ENCODE data around the gene DPP10.
"Not testable (repeated sequence)": the region's sequence is repeated elsewhere in the genome, so short reads cannot be mapped to it uniquely, and the experiment has no call there.

DPP10 gene

DNA sequence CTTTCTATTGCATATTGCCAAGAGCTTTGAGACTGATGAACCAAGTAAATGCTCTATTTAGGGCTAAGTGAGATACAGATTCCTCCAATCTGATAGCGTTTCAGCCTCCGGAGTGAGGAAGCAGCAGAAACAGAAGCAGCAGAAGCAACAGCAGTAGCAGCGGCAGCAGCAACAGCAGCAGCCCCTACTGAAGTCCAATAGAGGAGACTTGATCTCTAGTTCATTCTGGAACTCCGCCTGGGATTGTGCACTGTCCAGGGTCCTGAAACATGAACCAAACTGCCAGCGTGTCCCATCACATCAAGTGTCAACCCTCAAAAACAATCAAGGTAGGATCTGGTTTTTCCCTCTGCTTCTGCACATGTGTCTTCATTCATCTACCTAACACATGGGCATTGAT is at the start of gene DPP10:
Gene DPP10, plus strand, starts transcription at position 132 of the 400 bp plus-strand sequence.
- no peak for DNase-seq

DNA sequence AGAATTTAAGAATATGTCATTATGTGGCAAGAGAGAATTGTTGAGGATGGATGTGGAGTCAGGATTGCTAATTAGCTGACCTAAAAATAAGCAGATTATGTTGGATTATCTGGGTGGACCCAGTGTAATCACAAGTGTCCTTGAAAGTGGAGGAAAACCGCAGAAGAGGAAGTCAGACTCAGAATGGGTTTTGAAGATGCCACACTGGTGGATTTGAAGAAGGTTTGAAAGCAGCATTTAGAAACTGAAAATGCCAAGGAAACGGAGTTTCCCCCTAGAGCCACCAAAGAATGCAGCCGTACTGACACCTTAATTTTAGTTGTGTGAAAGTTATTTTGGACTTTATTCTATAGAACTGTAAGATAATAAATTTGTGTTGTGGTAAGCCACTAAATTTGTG is 41.6 kb upstream of the DPP10 start:
- DNase-seq: peak; percentile 20

DNA sequence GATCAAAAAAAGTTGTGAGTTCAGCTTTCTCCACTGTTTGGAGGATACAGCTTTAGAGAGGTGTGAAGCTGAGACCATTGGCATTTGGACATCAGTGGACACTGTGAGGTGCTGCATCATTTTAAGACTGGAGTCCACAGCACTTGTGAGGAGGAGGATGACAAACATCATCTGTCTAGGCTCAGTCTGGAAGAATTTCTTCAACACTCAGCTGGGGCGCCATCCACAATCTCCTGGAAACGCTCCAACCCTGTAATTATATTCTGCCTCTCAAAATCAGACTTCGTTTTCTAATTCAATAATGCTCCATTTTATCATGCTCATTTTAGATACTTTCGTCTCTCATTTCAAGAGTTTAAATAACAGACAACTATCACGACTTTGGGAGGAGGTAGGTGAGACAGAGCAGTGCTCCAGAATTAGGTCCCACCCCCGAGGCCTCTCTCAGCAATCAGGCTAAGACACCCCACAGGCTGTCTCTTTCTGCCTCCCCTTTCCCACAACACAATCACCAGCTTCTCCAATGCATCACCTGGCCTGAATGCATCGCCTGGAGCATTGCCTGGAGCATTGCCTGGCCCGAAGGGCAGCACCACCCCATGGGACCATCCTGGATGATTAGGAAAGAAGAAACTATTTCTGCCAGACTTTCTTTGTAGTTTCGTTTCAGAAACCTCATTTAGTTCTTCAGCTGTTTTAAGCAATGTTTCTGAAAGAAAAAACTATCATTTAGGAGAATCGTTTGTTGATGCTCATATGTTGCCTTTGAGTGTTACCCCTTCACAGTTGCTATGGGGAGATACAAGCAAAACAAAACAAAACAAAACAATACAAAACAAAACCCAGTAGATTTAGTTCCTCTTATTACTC is 37.0 kb upstream of the DPP10 start:
- DNase-seq: no peak

DNA sequence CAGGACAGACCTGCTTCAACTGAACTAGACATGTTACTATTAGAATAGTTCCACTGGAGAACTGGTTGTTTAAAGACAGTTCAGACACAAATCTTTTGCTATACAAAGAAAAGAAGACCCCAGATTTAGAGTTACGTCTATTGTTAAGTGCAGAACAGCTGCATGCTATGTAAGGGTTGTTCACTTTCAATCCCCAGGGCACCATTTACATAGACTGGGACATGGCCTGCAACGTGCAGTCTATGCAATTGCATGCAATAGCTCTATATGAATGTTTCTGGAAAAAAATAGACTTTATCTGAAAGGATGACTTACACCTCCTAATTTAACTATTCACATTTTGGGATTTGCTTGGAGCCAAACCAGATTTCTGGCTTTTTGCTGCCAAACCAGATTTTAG is 36.1 kb upstream of the DPP10 start:
- no peak for DNase-seq

DNA sequence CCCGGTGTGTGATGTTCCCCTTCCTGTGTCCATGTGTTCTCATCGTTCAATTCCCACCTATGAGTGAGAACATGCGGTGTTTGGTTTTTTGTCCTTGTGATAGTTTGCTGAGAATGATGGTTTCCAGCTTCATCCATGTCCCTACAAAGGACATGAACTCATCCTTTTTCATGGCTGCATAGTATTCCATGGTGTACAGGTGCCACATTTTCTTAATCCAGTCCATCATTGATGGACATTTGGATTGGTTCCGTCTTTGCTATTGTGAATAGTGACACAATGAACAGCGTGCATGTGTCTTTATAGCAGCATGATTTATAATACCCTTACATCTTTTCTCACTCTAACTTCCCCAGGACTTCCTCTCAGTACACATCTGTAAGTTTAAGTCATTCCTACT is 35.1 kb upstream of the DPP10 start:
- DNase-seq: not testable (repeated sequence)

DNA sequence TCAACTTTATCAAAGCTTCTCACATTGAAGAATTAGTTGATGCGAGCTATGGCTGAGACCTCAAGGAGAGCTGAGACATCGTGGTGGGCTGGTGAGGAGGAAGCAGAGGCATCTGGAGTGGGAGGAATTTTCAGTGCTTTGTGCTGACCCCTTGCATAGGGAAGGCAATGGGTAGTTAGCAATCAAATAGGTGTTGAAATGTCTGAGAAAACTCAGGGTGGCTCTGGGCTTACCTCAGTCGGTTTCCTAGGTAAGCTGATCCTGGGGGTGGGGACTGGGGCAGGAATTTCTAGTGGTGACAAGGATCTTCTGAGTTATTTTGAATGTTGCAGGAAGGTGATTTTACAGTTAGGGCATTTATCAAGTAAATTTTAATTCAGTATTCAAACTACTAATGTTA is 20.7 kb upstream of the DPP10 start:
- no peak for DNase-seq

DNA sequence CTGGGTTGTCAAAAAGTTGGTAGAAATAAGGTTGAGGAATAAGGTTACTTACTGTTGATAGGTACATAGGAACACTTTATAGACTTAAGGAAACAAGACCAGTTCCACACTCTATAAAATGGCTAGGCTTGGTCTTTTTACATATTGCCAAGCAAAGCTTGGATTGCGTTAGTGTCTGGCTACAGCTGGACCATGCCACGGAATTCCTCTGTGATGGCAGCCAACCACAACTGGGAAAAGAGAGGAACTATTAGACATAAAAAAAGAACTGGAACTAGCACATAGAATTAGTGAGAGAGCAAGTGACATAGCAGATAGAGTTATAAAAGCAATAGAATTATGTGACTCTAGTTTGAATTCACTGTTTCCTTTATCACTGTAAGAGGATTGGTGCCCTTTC is 17.7 kb upstream of the DPP10 start:
- DNase-seq: no peak

DNA sequence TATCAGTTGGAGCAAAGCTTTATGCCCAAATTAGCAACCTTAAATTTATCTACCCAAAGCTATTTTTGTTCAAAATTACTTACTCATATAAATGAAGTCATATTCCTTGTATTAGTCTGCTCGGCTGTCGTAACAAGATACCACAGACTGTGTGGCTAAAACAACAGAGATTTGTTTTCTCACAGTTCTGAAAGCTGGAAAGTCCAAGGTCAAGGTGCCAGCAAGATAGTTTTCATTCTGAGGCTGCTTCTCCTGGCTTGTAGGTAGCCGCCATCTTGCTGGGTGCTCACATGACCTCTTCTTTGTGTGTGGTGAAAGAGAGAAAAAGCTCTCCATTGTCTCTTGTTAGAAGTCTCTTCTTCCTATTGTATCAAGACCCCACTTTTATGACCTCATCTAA is 15.7 kb upstream of the DPP10 start:
- no peak for DNase-seq

DNA sequence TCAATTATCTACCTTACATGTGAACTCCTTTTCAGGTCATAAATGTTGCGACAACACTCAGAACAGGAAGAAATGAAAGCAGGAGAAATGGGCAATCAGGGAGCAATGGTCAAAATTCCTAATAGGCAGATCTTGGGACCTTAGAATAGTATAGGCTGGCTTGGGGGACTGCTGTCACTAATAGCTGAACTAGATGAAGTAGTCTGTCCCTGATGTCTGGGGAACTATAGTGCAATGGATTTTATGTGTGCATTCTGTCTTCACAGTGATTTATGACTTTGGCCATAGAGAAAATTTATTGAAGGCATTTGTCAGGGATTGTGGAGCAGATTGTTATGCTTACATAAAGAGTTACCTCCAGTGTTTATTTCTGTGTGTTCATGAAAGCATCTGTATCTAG is 6.1 kb upstream of the DPP10 start:
- no peak for DNase-seq

DNA sequence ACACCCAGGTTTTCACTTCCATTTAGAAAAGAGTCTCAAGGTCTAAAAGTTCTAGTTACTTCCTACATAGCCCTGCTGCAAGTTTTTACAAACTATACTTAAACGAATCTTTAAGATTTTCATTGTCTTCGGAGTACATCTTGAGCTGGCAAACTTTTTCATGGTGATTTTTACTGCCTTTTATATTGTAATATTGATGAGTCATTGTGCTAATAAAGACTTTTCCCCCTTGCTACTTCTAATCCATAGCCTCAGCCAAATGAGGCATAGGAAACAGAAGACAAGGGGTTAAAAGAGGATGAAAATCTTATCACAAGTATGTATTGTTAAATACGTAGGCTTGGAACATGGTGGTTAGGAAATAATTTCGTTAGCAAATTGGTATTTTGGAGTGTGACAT is 4.1 kb downstream of the DPP10 start:
- no peak for DNase-seq

DNA sequence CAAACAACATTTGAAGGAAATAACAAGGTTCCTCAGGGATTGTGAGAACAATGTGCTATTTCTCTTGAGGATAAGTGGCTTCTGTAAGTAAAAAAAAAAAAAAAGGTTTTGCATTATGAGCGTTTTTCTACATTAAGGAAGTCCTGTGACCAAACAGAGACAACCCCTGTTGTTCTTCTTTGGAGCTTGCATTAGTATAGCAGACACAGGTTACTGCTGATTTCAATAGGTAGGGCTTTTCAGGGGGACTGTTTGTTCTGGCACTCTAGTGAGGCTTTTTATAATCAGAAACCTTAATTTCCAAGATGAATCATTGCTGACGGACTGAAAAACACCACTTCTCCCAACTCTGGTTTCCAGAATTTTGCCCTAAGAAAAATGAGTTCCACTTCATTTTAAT is 8.2 kb downstream of the DPP10 start:
- no peak for DNase-seq

DNA sequence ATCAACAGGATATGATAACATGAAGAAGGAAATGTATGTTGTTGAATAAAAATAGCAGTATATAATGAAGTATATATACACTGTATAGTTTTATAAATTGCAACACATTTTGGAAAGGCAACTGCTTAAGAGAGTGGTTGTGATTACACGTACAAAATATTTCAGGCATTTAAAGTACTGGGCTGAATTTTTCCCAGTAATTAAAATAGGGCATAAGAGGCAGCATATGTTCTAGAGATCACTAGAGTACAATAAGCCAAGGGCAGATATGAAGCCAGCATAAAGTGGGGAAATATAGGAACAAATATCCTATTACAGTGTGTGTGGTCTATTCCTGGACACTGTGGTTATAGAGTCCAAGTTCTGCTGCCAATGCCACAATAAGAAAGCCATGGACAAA is 14.1 kb downstream of the DPP10 start:
- DNase-seq: no peak

DNA sequence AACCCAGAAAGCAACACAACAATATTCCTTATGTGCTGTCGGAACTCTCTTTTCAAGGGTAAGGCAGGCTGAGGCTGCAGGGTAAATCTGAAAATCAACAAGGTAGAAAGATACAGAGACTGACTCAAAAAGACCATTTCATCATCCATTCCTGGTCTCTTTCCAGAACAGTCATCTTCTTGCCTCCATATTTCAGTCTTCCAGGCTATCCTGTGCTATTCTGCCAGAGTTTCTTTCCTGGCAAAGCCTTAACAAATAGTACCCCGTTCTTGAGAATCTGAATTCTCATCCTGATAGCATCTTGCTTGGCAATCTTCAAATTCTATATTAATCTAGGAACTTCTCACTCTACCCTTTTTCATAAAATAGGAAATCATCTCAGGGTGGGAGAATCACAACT is 15.5 kb downstream of the DPP10 start:
- no peak for DNase-seq

DNA sequence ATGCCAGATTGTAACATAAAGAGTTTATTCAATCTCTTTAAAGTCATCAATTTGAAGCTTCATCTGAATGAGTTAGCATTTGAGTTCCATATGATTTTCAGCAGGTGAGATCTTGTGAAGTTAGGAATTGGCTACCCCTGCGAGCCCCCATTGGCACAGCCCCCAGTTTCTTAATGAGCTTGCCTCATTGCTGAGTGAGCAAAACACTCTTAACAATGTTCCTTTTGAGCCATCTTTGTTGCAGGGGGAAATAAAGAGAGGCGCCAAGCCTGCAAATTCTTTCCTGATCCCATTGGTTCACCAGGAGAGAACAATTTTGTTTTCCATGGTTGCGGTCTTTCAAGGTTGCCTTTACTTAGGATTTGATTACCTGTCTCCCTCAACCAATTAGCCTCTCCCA is 18.7 kb downstream of the DPP10 start:
- DNase-seq: no peak

DNA sequence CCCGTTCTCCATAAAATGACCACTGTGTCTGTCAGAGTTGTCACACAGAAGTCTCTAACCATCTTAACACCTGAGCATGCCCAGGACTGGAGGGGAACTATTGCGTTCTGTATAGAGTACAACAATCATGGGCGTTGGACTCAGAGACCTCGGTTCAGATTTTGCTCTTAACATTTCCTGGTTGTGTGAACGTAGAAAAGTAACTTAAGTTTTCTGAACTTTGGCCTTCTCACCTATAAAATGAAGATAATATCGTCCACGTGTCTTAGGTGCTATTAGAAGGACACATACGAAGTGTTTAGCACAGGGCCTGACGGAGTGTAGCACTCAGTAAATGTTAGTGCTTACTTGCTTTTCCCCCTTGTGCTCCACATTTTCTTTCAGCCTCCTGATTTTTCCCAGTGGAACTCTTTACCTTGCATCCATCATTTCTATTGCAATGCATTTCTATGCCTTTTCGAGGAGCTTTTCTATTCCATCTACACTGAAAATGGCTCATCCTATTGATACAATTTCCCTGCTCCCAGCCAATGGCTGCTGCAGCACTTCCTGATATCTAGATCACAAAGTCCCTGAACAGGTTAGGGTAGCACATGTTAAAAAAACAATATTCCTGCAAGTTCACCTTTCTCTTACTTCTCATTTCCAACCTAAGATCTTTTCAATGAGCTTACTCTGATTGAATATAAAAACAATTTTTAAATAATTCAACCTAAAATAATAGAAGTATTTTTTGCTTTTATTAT is 22.7 kb downstream of the DPP10 start:
- no peak for DNase-seq

DNA sequence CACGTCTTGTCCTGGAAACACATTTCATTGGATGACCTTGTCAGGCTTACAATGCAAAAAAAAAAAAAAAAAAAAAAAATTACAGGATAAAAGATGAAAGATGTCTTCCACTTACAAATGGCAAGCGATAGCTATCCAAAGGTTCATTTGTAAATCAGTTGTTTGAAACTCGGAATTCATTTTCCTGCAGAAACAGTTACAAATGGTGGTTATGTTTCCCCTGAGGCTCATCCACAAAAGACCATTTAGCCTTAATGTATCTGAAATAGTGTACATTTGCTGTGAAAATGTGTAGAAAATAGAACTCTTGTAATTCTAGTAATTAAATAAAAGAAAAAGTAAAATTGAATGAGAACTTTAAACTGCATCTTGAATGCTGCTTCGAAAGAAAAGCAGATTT is 25.9 kb downstream of the DPP10 start:
- no peak for DNase-seq

DNA sequence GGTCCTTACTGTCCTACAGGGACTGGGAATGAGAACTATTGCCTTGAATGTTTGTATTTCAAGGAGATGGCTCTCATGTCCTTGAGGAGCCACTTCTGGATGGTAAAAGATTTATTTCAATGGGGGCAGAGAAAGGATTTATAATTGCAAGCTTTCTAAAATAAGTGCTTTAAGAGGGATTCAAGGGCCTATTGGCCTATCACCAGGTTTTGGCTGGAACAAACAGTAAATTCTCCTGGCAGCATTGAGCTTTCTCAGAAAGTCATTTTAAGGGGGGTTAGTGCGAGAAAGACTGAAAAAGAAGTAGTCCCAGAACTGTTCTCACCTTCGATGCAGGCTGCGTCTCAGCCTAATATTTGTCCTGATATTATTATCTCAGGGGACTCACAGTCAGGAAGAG is 29.8 kb downstream of the DPP10 start:
- DNase-seq: no peak

DNA sequence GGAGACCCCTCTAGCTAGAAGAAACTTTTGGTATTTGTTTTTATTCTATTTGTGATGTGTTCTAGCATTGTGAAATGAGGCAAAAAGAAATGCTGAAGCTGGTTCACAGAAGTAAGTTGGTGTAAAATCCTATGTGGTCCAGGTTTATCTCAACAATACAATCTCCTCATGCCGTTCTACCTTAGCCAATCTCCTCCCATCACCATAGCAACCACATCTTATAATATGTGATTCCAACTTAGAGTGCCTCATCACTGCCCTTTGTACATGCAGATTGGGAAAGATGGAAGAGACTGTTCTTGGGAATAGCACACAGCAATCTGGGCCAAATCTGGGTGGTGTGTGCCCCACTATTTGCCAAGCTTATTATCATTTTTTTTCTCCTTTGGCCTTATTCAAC is 30.3 kb downstream of the DPP10 start:
- DNase-seq: no peak

DNA sequence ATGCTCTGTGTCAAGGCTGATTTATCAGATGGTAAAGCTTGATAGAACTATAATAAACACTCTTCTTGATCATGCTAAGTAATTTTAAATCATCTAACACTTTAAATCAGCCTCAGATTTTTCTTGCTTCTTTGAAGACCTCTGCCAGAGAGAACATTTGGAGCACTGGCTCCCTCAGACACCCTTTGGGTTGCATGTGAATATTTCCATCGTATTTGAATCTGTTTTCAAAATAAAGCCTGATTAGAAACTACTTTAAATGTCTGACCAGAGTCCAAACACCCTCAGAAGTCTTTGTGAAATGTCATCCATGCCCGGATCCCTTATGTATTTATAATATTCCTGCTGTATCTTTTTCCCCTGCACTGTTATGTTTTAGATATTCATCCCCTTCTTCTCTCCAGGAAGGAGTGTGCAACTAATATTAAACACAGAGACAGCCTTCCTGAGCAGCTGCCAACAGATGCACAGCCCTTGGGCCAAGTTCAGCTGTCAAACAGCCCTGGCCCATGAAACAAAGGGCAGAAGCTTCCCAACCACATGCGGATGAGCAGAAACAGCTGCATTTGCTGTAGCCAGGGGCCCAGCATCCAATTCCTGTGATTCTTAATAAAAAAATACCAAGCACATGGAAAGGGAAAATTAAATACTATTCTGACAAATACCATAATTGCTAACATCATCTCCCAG is 46.5 kb downstream of the DPP10 start:
- DNase-seq: no peak

DNA sequence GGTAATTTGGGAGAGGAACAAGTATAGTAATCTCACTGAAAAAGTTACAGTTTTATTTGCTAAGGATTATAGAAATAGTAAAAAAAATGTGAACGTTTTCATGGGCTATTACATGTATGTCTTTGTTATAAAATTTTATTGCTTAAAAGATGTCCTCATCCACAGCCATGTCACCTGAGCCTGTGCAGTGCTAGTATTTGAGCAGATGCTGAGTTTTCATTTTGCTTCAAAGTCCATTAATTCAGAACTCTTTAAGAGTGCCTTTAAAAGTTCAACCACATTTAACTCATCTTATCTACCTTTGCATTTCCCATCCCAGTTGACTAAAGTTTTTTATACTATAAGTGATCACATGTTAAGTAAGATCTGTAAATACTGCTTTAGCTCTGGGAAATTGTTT is 52.6 kb downstream of the DPP10 start:
- no peak for DNase-seq

DNA sequence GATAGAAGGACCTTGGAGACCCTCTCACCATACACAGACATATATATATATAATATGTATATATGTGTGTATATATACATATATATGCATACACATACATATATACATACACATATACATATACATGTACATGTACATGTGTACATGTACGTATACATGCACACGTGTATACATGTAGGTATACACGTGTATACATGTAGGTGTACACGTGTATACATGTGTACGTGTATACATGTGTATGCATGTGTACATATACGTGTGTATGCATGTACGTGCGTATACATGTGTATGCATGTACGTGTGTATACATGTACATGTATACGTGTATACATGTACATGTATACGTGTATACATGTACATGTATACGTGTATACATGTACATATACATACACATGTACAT is 54.5 kb downstream of the DPP10 start:
- DNase-seq: no peak

DNA sequence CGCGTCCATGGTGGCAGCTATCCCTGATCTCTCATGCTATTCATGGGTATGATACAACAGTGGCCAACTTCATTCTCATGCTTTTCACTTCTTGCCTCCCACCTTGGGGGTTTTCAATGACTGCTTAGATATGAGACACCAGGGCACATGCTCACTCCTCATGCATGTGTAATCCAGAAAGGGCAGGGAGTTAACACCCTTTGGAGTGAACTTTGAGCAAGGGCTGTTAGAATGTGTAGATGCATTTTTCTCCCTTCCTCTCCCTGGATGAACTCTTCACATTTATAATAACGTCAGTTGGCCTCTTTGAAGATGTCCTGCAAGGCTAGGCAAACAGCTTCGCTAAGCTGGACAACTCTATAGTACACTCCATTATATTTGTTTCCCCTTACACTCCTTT is 56.7 kb downstream of the DPP10 start:
- no peak for DNase-seq

DNA sequence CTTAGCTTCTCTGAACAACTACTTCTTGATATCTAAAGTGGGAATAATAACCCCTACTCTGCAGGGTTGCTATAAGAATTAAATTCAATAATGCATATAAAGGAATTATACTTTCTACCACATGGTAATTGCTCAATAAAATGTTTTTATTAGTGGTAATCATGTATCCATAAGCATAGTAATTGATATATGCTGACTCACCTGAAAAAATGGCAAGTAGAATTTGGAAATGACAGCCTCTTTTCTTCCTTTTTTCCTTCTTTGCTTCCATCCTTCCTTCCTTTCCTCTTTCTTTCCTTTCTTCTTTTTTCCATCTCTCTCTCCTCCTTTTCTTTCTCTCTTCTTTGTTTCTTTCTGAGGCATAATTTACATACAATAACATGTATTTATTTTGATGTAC is 65.3 kb downstream of the DPP10 start:
- DNase-seq: no peak

DNA sequence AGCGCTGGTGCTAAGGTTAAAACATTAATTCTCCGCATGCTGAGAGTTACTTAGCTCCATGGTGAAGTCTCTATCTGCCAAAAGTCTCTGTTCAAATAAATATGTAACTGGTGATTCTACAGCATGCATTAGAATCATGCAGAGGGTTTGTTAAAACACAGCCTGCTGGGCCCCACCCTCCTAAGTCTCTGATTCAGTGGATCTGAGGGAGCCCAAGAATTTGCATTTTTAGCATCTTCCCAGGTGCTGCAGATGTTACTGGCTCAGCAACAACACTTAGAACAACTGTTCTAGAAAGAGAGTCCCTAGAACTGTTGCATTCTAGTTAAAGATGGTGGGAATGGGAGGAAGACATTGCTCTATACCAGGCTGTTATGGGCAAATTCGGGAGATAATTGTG is 73.4 kb downstream of the DPP10 start:
- no peak for DNase-seq
